Spleen (tissue), 11 donors: ENCODE data around the gene MACROD2. TPM values are rescaled to one million over a fixed set of nuclear protein-coding genes. Genes with fewer than 3 reads are reported as not detected.

Experiments used
- DNase-seq: peaks from one replicate; pipeline ENCODE4 v3.0.0-alpha.2; 2020
- H3K27ac ChIP-seq, 8 donors: fragments of 200-600 bp; sonication (generic) in 7 of 8; 1 replicate in 4 of 8; 2 replicates in 4 of 8; pipeline versions ENCODE4 v1.5.0 to v1.8.0; 2016 to 2021; ENCODE audit warnings: inconsistent platforms in 4 of 8, mild to moderate bottlenecking in 4 of 8, moderate library complexity in 1 of 8
- H3K27me3 ChIP-seq, 7 donors: fragments of 200-600 bp; sonication (generic) in 6 of 7; replicated peaks in 1 of 7; 1 replicate in 4 of 7; 2 replicates in 3 of 7; pipeline versions ENCODE4 v1.5.0 to v1.8.0; 2016 to 2021; ENCODE audit warnings: inconsistent platforms in 3 of 7, mild to moderate bottlenecking in 1 of 7
- H3K36me3 ChIP-seq, 6 donors: fragments of 200-600 bp; sonication (generic) in 5 of 6; 1 replicate in 4 of 6; 2 replicates in 2 of 6; pipeline versions ENCODE4 v1.5.0 to v1.8.0; 2016 to 2021; ENCODE audit warnings: inconsistent platforms in 2 of 6
- H3K4me1 ChIP-seq, 6 donors: fragments of 200-600 bp; sonication (generic) in 5 of 6; 1 replicate in 3 of 6; 2 replicates in 3 of 6; pipeline versions ENCODE4 v1.5.0 to v1.8.0; 2016 to 2021; ENCODE audit warnings: inconsistent platforms in 3 of 6
- H3K4me3 ChIP-seq, 8 donors: fragments of 200-600 bp; sonication (generic) in 7 of 8; 1 replicate in 4 of 8; 2 replicates in 4 of 8; pipeline versions ENCODE4 v1.5.0 to v1.8.0; 2016 to 2021; ENCODE audit warnings: inconsistent platforms in 4 of 8, mild to moderate bottlenecking in 4 of 8, moderate library complexity in 2 of 8
- H3K9me3 ChIP-seq, 8 donors: fragments of 200-600 bp; sonication (generic) in 7 of 8; 1 replicate in 4 of 8; 2 replicates in 4 of 8; pipeline versions ENCODE4 v1.5.0 to v1.8.0; 2016 to 2021; ENCODE audit warnings: inconsistent platforms in 4 of 8
- CTCF ChIP-seq, 11 experiments: fragments of 200-600 bp in 7 of 11; fragments of 450-650 bp in 4 of 11; sonication (generic) in 4 of 11; IDR thresholded peaks in 8 of 11; conservative IDR thresholded peaks in 3 of 11; 1 replicate in 7 of 11; 2 replicates in 4 of 11; pipeline versions ENCODE4 v1.4.0 to v1.8.0; 2016 to 2021; ENCODE audit warnings: antibody characterized with exemption in 11 of 11, inconsistent platforms in 4 of 11, mild to moderate bottlenecking in 1 of 11
- POLR2A ChIP-seq, 3 donors: fragments of 450-650 bp; IDR thresholded peaks; one replicate each; pipeline ENCODE4 v1.5.1; 2017; ENCODE audit warnings: antibody characterized with exemption in 3 of 3, mild to moderate bottlenecking in 1 of 3
- POLR2AphosphoS5 ChIP-seq, 3 donors: sonication (generic); formaldehyde crosslinking; IDR thresholded peaks; one replicate each; pipeline ENCODE4 v1.5.1; 2017; ENCODE audit warnings: antibody characterized with exemption in 3 of 3
- WGBS, 5 donors: extraction: QIAGEN DNeasy Blood & Tissue Kit in 3 of 5; methylation state at CpG; one replicate each; pipeline versions ENCODE4 v1.1.5 to v1.1.7; 2013 to 2018; 5-methylcytosine and 5-hydroxymethylcytosine counted together
- intact Hi-C: fragments of 100-400 bp; cut with DNase I; formaldehyde crosslinking; loops from one replicate; pipeline ENCODE4 v1.15.0; 2023; ENCODE audit warnings: low total_unique reads
- polyA plus RNA-seq, 3 donors: library from polyadenylated mRNA; stranded (reverse); fragments of 200-250 nt; gene quantifications; one replicate each; pipeline ENCODE4 v1.2.1, GENCODE V29; 2013
- total RNA-seq, 7 donors: library from RNA; depleted of rRNA in 3 of 7; stranded (reverse); fragments of >200 nt in 3 of 7; fragmentation: NEBNext Ultra II Directional in 4 of 7; extraction: Animal tissue kit (Norgen Biotek cat#: 25700) in 4 of 7; gene quantifications; one replicate each; pipeline versions ENCODE4 v1.1.0 to v1.2.1, GENCODE V29; 2016 to 2021
- donor health status: healthy with polysubstance abuse.
- donor health status: DM: no; HTN: no; CAD: no; lungs with moderate emphysema.
- donor health status: DM: no; HTN: no; CAD: no.
- donor health status: Bipolar disorder and iron deficiency.
- donor health status: healthy.
- donor health status: DM: no; HTN: no; CAD: no.
- donor health status: DM: yes; HTN: yes; CAD: no.

Gene MACROD2
- total and polyA plus RNA-seq, 10 donors = 1.5 to 4.7 (median 3.4) TPM

- DNase-seq = no peak
- peaks cover 0 to 8% (median 0%) of the 10 kb centered on the region in 8 donors for H3K9me3 ChIP-seq
- no peak overlapping the region for H3K4me3 ChIP-seq
- TF ChIP-seq POLR2AphosphoS5 (IDR thresholded peaks at IDR 0.05) (no peak), POLR2A (IDR thresholded peaks at IDR 0.05) (no peak), CTCF (IDR thresholded peaks at IDR 0.05 in 8 of 11, conservative IDR thresholded peaks at IDR 0.05 in 3 of 11) (no peak)
- intact Hi-C loops = no loop called here
- H3K27ac ChIP-seq = no peak overlapping the region
- H3K4me1 ChIP-seq = no peaks in the 10 kb centered on the region
- no peaks in the 10 kb centered on the region for H3K36me3 ChIP-seq
- H3K27me3 ChIP-seq = no peaks in the 10 kb centered on the region
These were observed 547.7 kb downstream of the MACROD2 start for GRCh38 chr20:14543040-14543439.

- WGBS, 5 donors = 42 to 71% (median 52%) methylated on average over 3 of the region's 3 CpGs
- no peak for DNase-seq
- Histone ChIP-seq H3K4me3 (no peak overlapping the region), H3K4me1 (no peaks in the 10 kb centered on the region), H3K27me3 (no peaks in the 10 kb centered on the region), H3K9me3 (peaks cover 0 to 9% (median 0%) of the 10 kb centered on the region in 8 donors), H3K36me3 (no peaks in the 10 kb centered on the region), H3K27ac (no peak overlapping the region)
- TF ChIP-seq CTCF (IDR thresholded peaks at IDR 0.05 in 8 of 11, conservative IDR thresholded peaks at IDR 0.05 in 3 of 11) (no peak), POLR2AphosphoS5 (IDR thresholded peaks at IDR 0.05) (no peak), POLR2A (IDR thresholded peaks at IDR 0.05) (no peak)
- intact Hi-C loops = no loop called here
These were observed 549.4 kb downstream of the MACROD2 start for GRCh38 chr20:14544688-14545087.

DNA sequence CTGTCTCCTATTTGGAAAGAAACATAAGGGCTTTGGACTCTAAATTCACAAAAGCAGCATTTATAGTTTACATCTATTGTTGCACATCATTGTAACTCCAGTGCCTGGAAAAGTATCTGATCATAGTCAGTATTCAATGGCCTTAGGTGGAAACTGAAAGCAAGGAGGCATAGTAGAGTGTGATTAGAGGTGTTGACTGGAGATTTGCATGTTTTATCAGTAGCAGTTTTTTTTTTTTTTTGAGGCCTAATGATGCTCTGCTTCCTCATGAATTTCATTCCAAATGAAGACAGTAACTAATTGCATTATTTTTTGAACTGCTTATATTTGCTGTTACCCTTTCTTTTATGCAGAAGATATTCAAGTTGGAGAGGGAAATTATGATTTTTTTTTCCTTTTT lies 555.3 kb downstream of the MACROD2 start:
- DNase-seq = no peak
- Histone ChIP-seq H3K27me3 (no peaks in the 10 kb centered on the region), H3K27ac (no peak overlapping the region), H3K36me3 (no peaks in the 10 kb centered on the region), H3K9me3 (peaks cover 0 to 13% (median 0%) of the 10 kb centered on the region in 8 donors), H3K4me1 (no peaks in the 10 kb centered on the region), H3K4me3 (no peak overlapping the region)
- no peak for TF ChIP-seq POLR2A (IDR thresholded peaks at IDR 0.05)
- TF ChIP-seq CTCF (IDR thresholded peaks at IDR 0.05 in 8 of 11, conservative IDR thresholded peaks at IDR 0.05 in 3 of 11) = no peak
- no peak for TF ChIP-seq POLR2AphosphoS5 (IDR thresholded peaks at IDR 0.05)
- intact Hi-C loops = no loop called here

DNA sequence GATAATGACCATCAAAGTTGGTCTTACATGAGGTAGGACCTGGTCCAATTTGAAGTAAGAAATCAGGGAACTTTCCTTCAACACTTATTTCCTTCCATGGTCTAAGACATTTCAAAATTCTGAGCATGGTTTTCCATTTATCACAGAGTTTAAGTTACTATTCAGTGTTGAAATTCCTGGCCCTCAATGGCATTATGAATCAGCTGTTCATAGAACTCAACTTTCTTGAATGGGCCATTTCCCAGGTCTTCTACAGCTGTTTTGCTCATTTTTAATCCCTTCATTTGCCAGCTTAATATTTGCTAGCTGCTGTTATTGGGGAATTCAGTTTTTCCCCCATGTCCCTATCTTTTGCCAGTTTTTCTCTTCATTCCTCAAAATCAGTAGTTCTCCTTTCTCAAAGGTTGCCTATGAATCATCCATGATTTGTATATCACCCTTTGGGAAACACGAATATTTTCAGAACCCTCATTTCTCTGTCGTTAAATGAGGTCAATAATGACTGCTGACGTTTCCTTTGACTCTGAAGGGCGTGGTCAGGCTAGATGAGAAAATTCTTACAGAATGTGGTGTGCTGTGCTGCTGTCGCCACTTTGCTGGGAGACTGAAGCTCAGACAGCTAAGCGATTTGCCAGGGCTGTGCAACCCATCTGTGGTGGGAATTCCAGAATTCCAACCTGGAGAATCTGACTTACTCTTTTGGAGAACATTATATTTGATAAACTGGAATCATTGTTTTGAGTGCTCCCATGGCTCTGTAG lies 558.6 kb downstream of the MACROD2 start:
- no peaks in the 10 kb centered on the region for H3K27me3 ChIP-seq

More for the DNA sequence above, 558.6 kb downstream of the MACROD2 start:
- Histone ChIP-seq H3K27ac (no peak overlapping the region), H3K36me3 (no peaks in the 10 kb centered on the region), H3K4me1 (no peaks in the 10 kb centered on the region), H3K4me3 (no peak overlapping the region), H3K9me3 (peaks cover 0 to 4% (median 0%) of the 10 kb centered on the region in 8 donors)
- intact Hi-C loops = no loop called here
- TF ChIP-seq POLR2A (IDR thresholded peaks at IDR 0.05) = no peak
- no peak for TF ChIP-seq POLR2AphosphoS5 (IDR thresholded peaks at IDR 0.05)
- TF ChIP-seq CTCF (IDR thresholded peaks at IDR 0.05 in 8 of 11, conservative IDR thresholded peaks at IDR 0.05 in 3 of 11) = no peak
- no peak for DNase-seq
- WGBS, 5 donors = 48 to 87% (median 66%) methylated on average over 6 of the region's 6 CpGs
